SK-N-MC (cell line): ENCODE results near the gene SLFN12L.
"Not testable (repeated sequence)": the region's sequence is repeated elsewhere in the genome, so short reads cannot be mapped to it uniquely, and the experiment has no call there.

ENCODE experiments used
- EZH2 ChIP-seq: fragments of 200-600 bp; sonication (generic); IDR thresholded peaks from one replicate; pipeline ENCODE4 v1.6.1; 2017; ENCODE audit warnings: antibody characterized with exemption
- POLR2AphosphoS5 ChIP-seq: IDR thresholded peaks from 2 replicates; pipeline ENCODE4 v1.6.1; 2012; ENCODE audit warnings: mild to moderate bottlenecking, low read depth, low read length, borderline replicate concordance

DNA sequence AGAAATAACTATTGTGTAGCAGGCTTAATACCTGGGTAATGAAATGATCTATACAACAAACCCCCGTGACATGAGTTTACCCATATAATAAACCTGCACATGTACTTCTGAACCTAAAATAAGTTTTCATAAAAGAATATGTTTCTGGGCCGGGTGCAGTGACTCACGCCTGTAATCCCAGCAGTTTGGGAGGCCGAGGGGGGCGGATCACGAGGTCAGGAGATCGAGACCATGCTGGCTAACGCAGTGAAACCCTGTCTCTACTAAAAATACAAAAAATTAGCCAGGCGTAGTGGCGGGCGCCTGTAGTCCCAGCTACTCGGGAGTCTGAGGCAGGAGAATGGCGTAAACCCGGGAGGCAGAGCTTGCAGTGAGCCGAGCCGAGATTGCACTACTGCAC, 25.7 kb upstream of the SLFN12L start:
- TF ChIP-seq POLR2AphosphoS5, EZH2: not testable (repeated sequence)
